WERI-Rb-1 (cell line): ENCODE results near the gene FUT6.

ENCODE experiments used
- DNase-seq: peaks from one replicate; pipeline ENCODE4 v3.0.0-alpha.2; 2020
- H3K27ac ChIP-seq: fragments of 250-450 bp; sonication (Bioruptor Pico); 2 replicates; pipeline ENCODE4 v1.5.1; 2020; ENCODE audit warnings: mild to moderate bottlenecking, moderate library complexity
- H3K27me3 ChIP-seq: fragments of 250-450 bp; sonication (Bioruptor Pico); 2 replicates; pipeline ENCODE4 v1.5.1; 2021; ENCODE audit warnings: mild to moderate bottlenecking, low read depth, moderate library complexity; ENCODE audit not compliant: insufficient read depth, severe bottlenecking
- H3K36me3 ChIP-seq: fragments of 250-450 bp; sonication (Bioruptor Pico); 2 replicates; pipeline ENCODE4 v1.5.1; 2020; ENCODE audit warnings: mild to moderate bottlenecking, moderate library complexity
- H3K4me3 ChIP-seq: 2 replicates; pipeline ENCODE4 v1.5.1; 2011; ENCODE audit warnings: low read depth, mild to moderate bottlenecking, control low read depth, low read length
- H3K9me3 ChIP-seq: fragments of 250-450 bp; sonication (Bioruptor Pico); 2 replicates; pipeline ENCODE4 v1.5.1; 2021; ENCODE audit warnings: mild to moderate bottlenecking, moderate library complexity; ENCODE audit not compliant: severe bottlenecking
- TF ChIP-seq, protein P1 (sequence below): IDR thresholded peaks from 2 replicates; pipeline ENCODE4 v1.5.1; 2011; ENCODE audit warnings: low read depth, mild to moderate bottlenecking, control low read depth, inconsistent platforms, low read length

Gene FUT6

DNA sequence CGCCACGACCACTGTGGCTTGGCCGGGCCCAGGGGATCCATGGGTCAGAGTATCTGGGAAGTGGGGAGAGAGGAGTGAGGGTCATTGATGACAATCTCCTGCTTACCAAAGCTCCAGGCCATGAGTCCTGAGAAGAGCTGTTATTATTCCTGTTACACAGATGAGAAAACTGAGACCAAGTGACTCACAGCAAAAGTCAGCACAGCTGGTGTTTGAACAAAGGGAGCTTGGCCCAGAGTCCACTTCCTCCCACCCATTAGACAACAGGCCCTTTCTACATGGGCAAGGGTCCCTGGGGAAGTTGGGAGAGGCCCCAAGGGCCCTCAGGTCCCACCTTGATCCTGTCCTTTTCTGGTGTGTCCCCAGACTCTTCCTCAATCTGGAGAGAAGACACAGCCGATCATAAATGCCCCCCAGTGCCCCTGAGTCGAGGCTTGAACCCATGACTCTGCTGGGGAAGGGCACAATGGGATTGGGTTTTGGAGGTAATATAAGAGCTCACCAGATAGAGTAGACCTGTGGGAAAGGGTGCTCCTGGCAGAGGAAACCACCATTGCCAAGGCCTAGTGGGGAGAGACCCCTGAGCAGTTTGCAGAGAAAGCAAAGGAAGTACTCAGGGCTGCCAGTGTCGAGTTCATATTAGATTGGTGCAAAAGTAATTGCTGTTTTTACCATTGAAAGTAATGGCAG is 6.8 kb downstream of the FUT6 start:
- TF ChIP-seq, protein P1, sequence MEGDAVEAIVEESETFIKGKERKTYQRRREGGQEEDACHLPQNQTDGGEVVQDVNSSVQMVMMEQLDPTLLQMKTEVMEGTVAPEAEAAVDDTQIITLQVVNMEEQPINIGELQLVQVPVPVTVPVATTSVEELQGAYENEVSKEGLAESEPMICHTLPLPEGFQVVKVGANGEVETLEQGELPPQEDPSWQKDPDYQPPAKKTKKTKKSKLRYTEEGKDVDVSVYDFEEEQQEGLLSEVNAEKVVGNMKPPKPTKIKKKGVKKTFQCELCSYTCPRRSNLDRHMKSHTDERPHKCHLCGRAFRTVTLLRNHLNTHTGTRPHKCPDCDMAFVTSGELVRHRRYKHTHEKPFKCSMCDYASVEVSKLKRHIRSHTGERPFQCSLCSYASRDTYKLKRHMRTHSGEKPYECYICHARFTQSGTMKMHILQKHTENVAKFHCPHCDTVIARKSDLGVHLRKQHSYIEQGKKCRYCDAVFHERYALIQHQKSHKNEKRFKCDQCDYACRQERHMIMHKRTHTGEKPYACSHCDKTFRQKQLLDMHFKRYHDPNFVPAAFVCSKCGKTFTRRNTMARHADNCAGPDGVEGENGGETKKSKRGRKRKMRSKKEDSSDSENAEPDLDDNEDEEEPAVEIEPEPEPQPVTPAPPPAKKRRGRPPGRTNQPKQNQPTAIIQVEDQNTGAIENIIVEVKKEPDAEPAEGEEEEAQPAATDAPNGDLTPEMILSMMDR, result no peak
- Histone ChIP-seq H3K27me3 (no peaks in the 10 kb centered on the region), H3K9me3 (no peaks in the 10 kb centered on the region), H3K4me3 (no peak overlapping the region), H3K36me3 (no peaks in the 10 kb centered on the region), H3K27ac (no peak overlapping the region)
- DNase-seq, result no peak

DNA sequence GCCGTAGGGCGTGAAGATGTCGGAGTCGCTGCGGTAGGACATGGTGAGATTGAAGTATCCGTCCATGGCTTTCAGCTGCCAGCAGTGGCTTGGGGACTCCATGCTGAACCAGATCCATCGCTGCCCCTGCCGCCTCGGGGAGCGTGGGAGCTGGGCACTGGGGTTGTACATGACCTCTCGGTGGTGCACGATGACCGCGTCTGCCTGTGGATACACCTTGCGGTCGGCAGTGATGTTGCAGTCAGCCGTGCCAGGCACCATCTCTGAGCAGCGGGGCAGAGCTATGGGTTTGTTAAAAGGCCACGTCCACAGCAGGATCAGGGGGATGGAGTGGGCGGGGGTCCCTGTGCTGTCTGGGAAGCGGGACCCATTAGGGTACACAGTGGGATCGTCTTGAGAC is 7.4 kb downstream of the FUT6 start:
- Histone ChIP-seq H3K36me3 (no peaks in the 10 kb centered on the region), H3K4me3 (no peak overlapping the region), H3K27ac (no peak overlapping the region), H3K27me3 (no peaks in the 10 kb centered on the region), H3K9me3 (no peaks in the 10 kb centered on the region)
- TF ChIP-seq, protein P1, result no peak
- DNase-seq, result no peak

DNA sequence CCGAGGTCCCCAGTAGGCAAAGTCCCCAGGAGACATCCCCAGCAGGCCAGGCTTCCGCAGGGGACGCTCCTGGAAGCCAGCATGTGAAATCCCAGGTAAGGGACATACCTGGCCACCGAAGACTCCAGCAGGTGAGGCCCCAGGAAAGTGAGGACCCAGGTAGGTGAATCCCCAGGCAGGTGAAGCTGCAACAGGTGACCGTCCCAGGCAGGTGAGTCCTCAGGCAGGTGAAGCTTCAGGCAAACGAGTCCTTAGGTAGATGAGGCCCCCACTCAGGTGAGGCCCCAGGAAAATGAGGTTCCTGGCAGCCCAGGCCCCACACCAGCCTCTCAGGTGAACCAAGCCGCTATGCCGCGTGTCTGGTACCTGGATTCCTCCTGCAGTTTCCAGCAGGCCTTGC is 8.3 kb downstream of the FUT6 start:
- H3K4me3 ChIP-seq, result no peak overlapping the region
- no peak for DNase-seq
- TF ChIP-seq, protein P1, result no peak
- no peak overlapping the region for H3K27ac ChIP-seq
- H3K36me3 ChIP-seq, result no peaks in the 10 kb centered on the region
- no peaks in the 10 kb centered on the region for H3K27me3 ChIP-seq
- H3K9me3 ChIP-seq, result no peaks in the 10 kb centered on the region

DNA sequence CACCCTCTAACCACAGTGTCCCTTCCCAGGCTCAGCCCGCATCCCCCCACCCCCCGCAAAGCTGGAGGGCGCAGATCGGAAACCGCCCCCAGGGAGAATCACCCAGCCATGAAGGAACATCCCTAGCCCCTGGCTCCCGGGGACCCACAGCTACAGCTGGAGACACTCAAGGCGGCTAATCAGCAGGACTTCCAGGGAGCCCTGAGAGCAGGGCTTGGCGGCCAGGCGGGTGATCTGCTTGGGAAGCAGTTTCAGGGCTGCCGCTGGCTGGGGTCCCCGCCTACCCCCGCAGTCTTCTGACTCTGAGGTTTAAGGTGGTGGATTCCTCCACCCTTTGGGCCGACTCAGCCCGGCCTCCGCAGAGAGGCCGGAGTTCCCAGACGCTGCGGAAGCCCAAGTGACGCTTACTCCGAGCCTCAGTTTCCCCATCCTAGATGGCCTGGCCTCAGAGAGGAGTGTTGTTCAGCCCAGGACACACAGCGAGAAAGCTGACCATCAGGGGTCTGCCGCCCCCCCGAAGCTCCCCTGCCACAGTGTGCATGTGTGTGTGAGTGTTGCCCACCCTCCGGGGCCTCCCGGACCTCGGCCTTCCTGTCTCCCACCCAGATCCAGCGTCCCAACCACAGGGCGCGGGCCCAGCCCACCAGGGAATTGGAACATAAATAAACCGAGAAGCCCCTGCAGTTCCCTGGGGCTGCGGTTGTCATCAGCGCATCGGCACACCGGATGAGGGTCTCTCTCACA is 9.8 kb downstream of the FUT6 start:
- no peaks in the 10 kb centered on the region for H3K9me3 ChIP-seq
- H3K36me3 ChIP-seq, result no peaks in the 10 kb centered on the region
- no peaks in the 10 kb centered on the region for H3K27me3 ChIP-seq
- H3K27ac ChIP-seq, result no peak overlapping the region
- no peak overlapping the region for H3K4me3 ChIP-seq
- TF ChIP-seq, protein P1, result no peak
- DNase-seq, result no peak

DNA sequence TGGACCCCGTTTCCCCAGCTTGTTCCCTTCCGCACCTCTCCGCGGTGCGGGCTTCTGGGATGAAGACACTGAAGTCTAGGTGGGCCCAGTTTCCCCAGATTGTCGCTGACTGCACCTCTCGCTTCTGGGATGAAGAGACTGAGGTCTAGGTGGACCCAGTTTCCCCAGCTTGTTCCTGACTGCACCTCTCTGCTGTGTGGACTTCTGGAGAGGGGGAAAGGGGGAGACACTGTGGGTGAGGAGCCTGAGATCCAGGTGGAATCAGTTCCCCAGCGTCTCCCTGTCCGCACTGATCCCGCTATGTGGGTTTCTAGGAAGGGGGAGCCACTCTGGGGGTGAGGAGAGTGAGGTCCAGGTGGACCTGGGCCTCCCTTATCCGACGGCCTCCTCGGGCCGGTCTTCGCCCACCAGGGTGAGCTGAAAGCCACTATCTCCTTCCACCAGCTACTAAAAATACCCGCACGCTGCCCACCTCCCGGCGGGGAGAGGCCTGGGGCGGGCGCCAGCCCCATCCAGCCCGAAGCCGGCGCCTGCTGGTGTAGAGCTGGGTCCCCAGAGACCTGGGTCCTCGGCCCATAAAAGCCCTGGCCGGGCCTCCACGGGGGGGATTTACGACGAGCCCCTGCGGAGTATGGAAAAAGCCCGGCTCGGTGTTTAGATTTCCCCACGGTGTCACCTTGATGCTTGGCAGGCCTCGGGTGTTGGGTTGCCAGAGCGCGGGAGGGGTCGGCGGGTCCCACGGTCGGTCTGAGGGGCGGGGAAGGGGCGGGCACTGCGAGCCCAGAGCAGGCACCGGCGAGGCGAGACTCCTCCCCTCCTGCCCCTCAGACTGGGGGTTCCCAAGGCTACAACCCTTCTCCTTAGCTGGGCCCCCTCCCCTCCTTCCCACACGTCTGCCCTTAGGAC is 10.6 kb downstream of the FUT6 start:
- Histone ChIP-seq H3K27me3 (no peaks in the 10 kb centered on the region), H3K4me3 (no peak overlapping the region), H3K9me3 (no peaks in the 10 kb centered on the region), H3K36me3 (no peaks in the 10 kb centered on the region), H3K27ac (no peak overlapping the region)
- TF ChIP-seq, protein P1, result no peak
- no peak for DNase-seq
